DMS79 (cell line): ENCODE measurements around the gene LIMS1.

Experiments used
- DNase-seq: peaks from one replicate; lab custom pipeline; 2025; lab: John Stamatoyannopoulos, UW

The LIMS1 gene

DNA sequence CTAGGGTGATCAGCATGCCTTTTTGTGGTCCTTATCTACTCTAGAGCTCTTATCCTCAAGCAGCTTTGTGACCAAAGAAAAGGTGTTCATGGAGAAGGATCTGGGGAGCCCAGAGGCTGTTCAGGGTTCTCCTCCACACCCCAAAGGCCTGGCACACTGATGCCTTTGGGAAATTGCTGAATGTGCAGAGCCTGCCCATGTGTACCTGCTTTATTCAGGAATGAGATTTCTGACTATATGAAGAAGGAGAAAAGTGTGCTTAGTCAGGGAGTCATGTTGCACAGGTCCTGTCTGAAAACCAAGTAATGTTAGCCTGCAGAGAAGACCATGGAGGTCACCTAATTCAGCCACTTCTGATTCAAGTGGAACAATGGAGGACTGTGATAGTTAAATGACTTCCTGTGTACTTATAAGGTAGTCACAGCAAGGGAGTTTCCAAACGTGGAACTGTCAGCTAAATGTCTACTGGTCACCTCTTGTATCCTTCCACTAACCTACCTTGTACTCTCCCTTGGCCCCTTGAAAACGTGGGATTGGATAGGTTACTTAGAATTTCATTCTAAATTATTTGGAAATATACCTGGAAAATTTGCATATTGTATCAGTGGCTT is 81.3 kb downstream of the LIMS1 start:
- no peak for DNase-seq

DNA sequence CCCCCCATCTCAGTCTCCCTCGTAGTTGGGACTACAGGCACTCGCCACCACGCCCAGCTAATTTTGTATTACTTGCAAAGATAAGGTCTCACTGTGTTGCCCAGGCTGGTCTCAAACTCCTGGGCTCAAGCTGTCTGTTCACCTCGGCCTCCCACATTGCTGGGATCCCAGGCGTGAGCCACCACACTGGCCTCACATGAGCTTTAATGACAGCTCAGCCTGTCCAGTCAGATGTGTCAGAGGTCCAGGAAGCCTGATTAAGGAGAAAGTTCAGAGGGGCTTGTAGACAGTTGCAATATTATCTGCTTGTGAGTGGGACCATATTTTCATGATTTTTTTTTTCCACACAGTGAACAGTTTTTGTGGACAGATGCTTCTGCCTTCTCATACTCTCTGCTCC is 82.0 kb downstream of the LIMS1 start:
- DNase-seq: no peak

DNA sequence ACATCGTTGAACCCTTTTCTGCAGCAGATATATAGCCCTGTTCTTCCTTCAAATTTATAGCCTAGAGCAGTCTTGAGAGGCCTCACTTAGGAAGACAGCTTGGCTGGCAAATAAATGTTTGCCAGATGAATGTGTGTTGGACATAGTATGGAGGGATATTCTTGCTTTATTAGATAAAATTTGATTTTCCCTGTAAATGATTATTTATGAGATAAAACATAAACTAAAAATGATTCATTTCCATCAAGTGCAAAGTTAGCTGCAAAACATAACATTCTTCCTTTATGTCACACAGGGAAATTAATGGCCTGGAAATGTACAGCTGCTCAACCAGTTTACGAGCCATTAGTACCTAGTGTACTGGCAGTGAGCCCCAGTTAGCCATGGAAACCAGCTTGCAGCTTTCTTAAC is 82.5 kb downstream of the LIMS1 start:
- DNase-seq: peak; percentile 78

DNA sequence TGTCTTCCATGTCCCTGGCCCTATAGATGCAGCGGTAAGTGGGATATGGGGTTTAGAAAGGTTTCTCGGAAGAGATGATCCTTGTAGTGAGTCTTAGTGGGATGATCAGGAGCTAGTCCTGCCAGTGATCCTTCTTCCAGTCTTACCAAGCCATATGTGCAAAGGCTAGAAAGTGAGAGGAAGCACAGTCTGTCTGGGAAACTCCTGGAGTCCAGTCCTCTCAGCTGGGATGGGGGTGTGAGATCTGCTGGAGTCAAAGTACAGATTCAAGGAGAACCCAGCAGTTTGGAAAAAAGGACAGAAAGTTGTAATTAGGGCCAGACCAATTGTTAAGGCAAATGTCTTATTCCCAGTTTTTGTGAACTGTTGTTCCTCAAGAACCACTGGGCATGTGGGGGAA is 83.3 kb downstream of the LIMS1 start:
- DNase-seq: no peak

DNA sequence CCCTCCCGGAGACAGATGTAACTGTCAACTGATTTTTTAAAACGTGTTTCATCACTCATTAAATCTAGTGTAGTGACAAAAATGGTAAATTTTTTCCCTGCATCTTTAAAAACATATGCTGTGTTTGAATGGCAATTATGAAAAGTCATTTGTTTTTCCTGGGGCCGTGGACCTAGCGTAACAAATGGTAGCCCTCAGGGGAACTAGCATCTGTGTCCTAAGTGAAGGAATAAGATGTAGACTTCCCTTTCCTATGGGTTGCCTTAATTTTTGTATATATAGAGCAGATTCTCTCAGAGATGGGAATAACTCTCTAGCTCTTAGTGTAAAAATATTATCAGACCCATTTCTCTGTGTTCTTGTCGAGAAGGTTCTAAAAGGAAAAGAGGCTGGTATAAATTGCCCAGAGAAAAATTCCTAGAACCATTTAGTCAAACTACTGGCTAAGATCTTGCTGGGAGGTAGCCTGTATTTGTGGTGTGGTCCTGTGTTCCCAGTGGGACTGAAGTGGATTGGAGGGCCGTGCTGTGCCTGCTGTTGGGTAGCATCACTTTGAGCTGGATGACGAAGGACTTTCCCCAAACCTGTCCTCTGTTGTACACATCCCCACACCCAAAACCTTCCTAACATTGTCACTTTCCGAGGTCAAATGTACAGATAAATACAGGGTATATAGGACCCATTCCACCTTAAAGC is 85.8 kb downstream of the LIMS1 start:
- DNase-seq: no peak

DNA sequence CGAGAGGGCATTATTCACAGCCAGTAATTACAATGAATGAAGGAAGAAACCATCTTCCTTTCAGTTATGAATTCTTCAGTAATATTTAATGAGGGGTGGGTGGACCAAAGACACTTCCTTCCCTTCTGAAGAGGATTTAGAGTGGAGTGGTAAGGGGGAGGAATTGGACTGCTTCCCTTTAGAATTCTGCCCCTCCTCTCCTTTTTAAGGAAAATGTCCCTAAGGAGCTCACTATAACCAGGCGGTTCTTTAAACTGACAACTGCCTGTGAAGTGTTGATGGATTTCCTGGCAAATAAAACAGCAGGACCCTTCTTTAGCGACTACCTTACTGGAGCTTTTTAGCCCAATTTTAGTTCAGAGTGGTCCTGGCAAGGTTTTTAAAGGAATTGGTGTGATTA is 86.4 kb downstream of the LIMS1 start:
- DNase-seq: no peak

DNA sequence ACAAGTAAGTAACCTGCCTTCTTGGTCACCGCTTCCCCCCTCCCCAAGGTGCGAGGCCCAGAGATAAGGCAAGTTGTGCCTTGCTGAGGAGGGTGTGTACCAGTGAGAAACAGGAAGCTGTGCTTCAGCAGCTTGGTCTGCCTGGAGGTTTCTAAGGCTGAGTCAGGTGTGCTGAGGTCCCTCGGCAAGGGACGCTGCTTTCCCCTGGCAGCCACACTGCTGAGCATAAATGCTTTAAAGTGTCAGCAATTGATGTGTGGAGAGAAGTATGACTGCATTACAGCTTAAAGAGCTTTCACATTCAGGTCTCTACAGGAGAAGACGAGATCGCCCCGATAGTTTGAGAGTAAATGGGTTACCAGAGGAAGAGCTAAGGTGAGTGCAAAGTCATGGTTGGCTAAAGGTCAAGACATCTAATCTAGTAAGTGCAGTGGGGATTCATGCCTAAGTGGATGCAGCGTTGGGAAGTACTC is 86.9 kb downstream of the LIMS1 start:
- peak; percentile 92 for DNase-seq

DNA sequence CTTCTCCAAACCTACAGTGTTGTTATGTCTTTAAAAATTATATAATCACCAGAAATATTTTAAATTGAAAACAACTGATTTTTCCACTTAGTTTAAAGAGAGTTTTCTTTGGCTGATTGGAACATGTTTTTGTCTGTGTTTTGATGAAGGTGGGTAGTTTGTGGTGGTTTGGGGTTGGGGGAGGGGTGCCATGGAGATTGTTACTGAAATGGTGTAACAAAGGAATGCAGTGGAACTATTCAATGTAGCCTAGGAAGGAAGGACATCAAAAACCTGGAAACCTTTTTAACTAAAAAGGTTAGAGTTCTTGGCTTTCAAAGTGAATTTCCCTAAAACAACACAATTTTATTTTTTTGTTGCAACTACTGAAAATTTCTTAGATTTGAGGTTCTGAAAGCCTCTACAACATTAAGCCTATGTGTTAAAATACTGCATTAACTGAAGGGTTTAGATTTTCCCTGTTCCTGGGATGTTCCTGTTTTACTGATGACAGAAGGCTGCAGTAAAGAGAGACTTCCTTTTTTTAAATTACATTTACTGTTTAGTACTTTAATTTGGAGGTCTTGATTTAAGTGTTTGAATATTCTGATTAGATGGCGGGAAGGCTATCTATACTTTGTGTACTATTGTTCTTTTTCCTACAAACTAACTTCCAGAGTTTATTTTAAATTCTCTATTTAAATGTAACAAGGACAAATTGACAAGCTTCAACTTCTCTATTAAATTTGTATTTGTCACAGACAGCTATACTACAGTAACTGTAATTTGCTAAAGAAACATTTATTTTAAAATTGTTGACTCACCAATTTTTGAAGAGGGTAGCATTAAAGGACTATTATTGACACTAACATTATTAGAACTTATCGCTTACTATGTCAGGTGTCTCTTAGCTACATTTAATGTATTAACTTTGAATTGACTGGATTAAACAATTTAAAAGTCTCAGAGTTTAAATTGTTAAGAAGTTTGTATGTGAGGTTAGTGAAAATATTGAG is 87.7 kb downstream of the LIMS1 start:
- DNase-seq: no peak

DNA sequence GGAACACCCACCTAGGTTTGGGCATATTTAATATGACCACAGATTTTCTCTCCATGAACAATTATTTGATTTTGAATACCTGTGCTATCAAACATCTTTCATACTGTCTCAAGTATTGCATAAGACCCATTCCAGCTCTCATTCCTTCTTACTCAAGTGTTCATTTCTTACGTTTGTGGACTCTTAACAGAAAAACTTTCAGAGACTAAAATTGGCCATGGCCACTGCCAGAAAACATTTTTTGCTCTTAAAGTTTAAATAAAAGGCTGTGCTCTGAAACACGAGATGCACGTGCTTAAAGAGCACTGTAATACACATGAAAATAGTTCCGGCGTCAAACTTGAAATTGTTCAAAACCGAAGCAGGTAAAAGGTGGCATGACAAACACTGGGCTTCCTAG is 89.3 kb downstream of the LIMS1 start:
- no peak for DNase-seq

DNA sequence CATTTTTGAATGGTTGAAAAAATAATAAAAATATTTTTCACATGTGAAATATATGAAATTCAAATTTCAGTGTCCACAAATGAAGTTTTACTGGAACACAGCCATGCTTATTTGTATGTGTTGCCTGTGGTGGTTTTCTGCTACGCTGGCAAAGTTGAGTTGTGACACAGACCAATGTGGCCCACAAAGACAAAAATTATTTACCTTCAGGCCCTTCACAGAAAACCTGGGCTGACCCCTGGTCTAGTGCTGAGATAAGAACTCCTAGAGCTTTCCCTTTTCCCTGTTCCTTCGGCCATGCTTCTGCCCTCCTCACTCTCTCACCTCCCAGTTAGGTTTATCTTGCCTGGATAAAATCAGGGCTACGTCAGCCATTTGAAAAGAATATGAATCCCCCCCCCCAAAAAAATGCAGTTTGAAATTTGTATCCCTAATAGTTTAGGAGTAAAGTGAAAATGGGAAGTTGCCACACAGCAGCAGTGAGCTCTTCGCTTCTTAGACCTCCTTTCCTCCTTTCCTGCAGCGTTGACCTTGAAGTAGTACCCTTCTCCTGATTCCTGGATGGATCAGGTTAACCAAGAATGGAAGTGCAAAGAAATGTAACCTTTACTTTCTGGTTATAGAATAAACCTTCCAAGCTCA is 91.0 kb downstream of the LIMS1 start:
- DNase-seq: no peak

DNA sequence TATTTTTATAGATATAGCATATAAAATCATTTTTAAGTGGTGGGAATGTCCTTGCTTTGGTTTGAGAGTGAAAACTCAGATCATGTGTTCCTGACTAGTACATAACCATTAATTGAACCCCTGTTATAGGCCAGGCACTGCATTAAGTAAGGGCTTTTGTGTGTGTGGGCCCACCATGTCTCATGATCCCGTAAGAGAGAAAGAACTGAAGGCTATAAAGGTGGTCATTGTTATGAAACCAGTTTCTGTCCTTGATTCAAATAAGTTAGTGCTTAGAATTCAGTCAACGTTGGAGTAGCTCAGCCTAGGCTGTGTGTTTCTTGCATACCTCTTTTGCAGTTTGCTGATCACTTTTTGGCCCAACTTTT is 91.5 kb downstream of the LIMS1 start:
- DNase-seq: no peak

DNA sequence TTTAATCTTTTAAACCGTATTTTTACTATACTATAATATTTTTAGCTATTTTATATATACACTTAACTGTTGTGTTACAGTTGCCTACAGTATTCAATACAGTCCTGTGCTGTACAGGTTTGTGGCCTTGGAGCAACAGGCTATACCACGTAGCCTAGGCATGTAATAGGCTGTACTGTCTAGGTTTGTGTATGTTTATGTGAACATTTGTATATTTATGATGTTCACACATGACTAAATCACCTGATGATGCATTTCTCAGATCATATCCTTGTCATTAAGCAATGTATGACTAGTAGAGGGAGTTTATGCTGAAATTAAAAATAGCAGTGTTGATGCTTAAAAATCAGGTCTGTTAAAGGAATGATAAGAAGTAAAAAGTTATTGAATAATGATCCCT is 92.7 kb downstream of the LIMS1 start:
- no peak for DNase-seq

DNA sequence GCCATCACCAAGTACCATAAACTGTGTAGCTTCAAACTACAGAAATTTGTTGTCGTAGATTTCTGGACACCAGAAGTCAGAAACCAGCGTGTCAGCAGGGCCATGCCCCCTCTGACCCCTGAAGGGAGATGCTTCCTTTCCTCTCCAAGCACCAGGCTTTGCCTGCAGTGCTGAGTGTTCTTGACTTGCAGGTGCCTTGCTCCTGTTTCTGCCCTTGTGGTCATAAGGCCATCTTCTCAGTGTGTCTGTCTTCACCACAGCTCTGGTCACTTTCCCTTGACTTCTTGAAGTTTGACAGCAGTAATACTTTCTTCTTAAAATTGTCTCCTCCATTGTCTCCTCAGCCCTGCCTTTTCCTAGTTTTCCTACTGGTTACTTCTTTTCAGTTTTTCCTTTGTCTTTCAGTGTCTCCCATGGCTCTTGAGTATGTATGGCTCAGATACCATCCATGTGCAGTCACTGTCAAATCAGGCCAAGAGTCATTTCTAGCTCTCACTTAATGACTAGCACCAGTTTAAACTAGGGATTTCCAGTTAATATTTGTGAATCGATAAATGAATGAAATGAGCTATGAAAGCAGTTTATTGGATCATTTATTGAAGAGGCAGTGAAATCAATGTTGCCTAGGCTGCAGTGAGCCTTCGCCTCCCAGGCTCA is 93.8 kb downstream of the LIMS1 start:
- DNase-seq: no peak

DNA sequence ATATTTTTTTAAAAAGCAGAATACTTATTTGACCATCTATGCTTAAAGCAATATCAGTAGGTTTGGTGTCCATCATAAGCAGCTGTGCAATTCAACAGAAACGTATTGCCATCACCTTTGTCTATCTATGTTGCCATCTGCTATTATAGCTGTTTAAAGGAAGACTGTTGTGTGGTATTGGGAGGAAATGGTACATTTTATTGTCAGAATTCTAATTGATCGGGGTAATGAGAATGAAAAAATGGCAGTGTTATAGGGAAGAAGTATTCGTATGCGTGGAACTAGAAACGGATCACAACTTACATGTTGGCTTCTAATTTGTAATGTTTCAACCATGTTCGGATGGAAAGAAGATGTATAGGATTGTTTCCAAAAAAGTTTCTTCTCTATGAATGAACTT is 94.7 kb downstream of the LIMS1 start:
- no peak for DNase-seq

DNA sequence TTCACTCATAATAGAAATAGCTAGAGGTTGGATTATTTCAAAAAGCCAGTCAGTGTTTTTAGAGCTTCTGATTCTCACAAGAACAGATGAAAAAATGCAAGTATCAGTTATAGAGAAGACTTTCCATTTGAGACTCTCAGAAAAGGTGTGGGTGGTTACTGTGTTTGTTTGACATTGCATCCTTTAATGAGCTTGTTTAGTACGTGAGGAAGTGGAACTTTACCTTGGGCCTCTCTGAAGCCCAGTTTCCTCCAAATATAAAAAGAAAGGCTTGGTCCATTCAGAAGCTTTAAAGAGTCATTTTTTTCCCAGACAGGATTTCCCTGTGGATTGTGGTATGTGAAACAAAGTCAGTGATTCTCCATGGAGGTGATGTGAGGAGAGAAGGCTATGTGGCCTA is 95.1 kb downstream of the LIMS1 start:
- no peak for DNase-seq

DNA sequence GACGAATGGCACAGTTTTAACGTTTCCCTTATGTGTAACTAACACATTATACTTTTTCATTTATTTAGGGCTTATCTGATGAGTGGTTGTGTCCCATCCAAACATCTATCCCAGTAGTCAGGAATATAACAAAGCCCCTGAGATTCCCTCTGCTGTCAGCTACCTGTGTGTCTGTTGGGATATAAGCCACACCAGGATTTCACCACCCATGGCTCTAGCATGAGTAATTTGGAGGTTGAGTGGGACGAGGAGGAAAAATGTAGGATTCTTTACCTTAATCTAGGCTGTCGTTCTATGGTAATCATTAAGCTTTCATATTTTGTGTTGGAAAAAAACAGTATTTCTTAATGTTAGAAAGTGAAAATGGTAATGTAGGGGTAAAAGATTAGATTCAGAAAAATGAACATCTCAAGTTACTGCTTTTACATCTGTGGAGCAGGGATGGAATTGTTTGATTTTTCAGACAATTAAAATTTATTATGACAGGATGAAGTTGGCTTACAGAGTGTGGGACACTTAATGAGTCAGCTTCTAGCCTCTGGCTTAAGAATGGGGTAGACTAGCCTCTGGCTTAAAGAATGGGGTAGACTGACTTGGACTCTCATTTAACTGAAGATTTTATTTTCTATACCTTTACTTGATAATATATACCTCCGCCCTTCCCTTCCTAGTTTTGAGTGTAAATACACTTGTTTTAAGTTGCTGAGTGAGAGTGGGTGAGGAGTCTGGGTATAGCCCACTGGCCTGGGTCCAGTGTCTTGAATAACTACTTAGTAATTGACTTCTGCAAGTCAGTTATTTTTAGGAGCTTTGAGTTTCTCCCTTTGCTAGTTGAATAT is 96.5 kb downstream of the LIMS1 start:
- no peak for DNase-seq

DNA sequence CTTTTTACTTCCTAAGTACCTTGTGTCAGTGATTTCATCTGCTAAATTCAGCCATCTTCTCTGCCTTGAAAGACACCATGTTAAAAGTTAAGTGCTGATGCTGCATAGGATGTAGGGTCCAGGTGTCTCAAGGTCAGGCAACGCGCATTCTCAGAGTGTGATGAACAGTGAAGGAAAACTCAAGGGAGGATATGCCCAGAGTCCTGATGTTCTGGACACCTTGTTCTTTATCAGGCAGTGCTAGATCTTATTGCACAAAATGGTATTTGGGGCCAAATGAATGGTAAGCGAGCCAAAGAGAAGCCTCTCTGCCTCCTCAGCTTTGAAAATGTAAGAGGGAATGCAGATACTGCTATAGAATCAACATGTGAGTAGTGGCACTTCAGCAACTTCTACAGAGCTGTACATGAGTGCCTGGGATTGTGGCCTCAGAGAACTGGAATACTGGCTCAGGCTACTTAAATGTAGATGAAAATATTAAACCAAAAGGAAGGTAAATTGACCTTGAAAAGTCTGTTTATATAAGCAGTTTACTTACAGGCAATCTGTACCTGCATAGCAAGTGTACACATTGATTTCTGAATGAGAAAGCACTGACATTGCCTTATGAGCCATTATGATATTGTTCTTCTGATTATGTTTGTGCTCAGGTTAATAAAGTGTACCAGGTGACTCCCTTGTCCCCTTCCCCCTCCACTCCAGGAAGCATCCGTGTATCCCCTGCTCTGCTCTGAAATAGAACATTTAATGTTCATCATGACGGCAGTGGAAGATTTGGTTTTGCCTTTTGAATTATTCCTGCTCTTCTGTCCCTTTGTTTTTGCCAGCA is 98.3 kb downstream of the LIMS1 start:
- peak; percentile 66 for DNase-seq

DNA sequence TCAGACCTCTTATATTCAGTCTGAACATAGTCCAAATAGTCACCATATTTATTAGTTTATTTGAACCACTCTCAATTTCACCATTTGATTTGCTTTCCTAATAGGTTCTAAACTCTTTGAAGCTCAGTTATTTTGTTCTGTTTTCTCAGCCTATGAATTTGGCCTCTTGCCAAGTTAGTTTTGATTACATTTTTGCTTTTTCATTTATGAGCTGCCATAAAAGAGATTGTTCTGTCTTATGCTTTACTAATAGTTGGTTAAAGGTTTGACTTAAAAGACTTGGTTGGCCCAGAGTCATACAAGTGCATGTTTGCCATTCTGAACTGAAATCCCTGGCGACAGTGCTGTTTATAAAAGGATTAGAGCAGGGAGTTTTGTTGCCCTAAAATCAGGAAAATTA is 99.1 kb downstream of the LIMS1 start:
- peak; percentile 37 for DNase-seq

DNA sequence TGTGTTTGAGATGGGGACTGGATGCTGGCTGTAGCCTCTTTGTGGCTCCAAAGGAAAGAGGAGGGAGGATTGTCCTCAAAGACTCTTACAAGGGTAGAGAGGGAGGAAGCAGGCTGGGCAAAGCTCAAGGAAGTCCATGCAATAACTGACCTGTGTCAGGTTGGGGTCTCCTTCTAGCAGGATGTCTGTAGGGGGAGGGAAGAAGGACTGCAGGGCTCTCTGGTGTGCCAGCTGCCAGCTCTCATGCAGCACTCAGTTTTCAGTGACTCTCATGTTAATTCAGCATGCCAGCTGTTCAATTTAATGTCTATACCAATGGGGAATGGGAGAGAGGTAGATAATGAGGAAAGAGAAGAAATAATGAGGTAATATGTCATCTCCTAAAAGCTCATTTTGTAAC is 99.7 kb downstream of the LIMS1 start:
- DNase-seq: peak; percentile 64

DNA sequence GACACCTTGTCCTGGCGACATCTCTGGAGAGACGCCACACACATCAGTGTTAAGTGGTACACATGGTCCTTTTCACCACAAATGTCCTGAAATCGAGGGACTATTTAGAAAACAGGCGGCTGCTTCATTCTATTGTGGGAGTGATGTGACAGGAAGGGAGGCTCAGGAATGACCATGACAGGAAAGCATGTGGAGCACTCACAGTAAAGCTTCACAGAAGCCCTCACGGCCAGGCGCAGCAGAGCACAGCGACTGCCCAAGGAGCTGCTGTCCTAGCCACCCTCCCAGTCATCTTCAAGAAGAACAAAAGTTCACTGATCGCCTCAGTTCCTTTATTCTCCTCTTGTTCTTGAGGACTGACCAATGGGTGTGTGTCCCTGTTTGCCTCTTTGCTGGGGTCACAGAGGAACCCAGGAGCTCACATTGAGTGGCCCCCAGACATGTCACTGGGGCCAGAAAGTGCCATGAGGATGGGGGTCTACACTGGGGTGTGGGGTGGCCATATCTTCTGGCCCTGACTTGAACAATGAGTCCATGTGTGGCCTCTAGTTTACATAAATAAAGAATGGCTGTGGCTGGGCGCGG is 100.4 kb downstream of the LIMS1 start:
- no peak for DNase-seq
